ENCODE results near the gene NECTIN3.

DNA sequence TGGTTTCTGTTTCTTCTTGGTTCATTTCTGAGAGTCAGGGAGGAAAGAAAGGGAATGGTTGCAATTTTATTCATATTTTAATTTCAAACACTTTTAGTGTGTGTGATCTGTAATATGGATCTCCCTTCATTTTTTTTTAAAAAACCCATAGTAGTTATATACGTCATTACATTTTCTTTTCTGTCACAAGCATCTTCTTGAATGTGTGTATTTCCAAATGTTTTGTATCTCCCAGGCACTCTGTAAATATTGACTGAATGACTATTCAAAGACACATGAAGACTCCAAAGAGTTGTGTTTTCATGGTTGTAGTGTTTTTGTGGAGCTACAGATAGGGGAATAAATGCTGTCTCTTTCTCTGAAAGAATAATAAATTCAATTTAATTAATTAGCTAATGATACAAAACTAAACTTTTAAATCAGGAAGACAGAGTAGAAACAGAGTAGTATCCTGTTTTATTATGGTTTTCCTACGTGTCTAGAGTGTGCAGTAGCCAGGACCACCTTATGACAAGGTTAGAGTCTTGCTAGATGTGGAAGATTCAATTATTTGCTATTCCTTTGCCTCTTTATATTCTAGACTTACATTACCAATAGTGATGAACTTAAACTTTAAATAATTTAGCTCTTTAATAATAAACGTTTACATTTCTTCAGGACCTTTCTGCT lies 35.5 kb downstream of the NECTIN3 start:
- TF ChIP-seq, protein P1, sequence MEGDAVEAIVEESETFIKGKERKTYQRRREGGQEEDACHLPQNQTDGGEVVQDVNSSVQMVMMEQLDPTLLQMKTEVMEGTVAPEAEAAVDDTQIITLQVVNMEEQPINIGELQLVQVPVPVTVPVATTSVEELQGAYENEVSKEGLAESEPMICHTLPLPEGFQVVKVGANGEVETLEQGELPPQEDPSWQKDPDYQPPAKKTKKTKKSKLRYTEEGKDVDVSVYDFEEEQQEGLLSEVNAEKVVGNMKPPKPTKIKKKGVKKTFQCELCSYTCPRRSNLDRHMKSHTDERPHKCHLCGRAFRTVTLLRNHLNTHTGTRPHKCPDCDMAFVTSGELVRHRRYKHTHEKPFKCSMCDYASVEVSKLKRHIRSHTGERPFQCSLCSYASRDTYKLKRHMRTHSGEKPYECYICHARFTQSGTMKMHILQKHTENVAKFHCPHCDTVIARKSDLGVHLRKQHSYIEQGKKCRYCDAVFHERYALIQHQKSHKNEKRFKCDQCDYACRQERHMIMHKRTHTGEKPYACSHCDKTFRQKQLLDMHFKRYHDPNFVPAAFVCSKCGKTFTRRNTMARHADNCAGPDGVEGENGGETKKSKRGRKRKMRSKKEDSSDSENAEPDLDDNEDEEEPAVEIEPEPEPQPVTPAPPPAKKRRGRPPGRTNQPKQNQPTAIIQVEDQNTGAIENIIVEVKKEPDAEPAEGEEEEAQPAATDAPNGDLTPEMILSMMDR (IDR thresholded peaks at IDR 0.05) = no peak
- no peak for TF ChIP-seq POLR2A (IDR thresholded peaks at IDR 0.05)
